HG03066 (cell line): ENCODE data around the gene GPR176.

ENCODE experiments used
- ATAC-seq: cut with Tn5 transposase; IDR thresholded peaks from one replicate; pipeline ENCODE4 v1.9.1; 2021; ENCODE audit warnings: low read depth; ENCODE audit not compliant: unreplicated experiment

The GPR176 gene

DNA sequence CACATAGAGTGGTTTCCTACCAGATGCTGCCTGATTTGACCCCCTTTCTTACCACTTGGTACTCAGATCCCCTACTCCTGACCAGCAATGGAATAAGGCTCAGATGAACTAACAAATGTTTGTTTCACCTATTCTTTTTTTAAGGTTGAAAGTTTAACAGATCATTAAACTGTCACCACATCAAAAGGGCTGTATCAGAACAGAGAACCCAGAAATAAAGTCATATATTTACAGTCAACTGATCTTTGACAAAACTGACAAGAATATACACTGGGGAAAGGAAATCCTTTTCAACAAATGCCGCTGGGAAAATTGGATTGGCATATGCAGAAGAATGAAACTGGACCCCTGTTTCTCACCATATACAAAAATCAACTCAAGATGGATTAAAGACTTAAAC, 56.0 kb downstream of the GPR176 start:
- ATAC-seq, result no peak

DNA sequence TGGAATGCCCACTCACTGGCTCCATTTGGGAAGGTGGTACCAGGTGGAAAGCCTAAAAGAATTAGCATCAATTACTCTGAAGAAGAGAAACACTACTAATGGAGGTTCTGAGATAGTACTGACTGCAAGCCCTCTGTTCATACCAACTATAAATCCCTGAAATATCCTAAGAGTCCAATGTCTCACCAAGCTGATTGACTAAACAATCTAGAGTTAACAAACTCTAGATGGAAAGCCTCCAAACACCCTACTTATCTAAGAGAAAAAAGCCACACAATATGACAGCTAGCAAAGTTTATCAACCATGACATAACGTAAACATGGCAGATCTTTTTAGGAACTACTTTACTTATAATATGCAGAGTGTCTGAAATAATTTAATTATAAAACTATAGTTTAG, 59.2 kb downstream of the GPR176 start:
- no peak for ATAC-seq

DNA sequence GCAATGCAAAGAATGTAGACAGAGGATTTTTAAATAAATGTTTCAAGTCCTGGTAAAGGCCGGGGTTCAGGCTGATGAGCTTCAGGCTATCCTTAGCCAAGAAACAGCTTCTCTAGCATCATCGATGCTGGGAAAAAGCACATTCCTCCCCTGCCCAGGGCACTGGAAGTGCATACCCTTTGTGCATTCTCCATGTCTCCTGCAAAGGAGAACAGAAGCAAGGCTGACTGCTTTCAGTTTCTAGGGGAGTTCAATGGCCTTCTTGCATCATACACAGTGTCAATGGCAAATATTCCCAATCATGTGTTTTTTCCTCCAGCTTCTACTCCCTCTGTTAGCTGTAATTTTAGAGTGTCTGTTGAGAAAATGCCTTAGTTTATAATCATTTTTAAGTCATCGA, 59.9 kb downstream of the GPR176 start:
- no peak for ATAC-seq

DNA sequence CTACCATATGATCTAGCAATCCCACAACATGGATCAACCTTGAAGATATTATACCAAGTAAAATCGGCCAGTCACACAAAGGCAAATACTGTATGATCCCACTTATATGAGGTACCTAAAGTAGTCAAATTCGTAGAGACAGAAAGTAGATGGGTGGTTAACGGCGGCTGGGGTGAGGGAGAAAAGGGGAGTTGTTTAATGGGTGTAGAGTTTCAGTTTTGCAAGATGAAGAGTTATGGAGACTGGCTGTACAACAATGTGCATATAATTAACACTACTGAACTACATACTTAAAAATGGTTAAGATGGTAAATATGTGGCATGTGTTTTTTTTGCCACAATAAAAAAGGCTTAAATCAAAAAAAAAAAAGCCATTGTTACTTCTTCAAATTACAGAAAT, 60.4 kb downstream of the GPR176 start:
- ATAC-seq, result no peak

DNA sequence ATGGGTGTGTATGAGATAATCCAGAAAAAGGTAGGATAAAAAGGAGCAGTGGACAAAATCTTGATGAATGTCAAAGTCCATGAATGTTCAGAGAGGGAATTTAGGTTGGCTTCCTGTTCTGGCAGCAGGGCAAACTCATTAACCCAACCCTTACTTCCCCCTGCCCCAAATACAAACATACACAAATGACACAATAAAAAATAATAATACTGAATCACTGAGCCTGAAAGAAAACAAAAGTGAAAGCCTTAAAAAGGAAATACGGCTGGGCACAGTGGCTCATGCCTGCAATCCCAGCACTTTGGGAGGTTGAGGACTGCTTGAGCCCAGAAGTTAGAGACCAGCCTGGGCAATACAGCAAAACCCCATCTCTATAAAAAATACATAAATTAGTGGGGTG, 62.9 kb downstream of the GPR176 start:
- ATAC-seq, result no peak

DNA sequence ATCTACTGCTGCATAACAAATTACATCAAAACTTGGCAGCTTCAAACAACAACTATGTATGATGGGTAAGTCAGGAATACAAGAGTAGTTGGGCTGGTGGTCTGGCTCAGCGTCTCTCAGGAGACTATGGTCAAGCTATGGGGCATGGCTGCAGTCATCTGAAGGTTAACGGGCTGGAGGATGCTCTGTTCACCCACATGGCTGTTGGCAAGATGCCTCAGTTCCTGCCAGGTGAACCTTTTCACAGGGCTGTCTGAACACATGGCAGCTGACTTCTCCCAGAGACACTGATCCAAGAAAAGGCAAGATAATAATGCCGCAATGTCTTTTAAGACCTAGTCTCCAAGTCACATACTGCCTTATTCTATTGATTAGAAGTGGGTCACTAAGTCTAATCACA, 63.7 kb downstream of the GPR176 start:
- ATAC-seq, result no peak

DNA sequence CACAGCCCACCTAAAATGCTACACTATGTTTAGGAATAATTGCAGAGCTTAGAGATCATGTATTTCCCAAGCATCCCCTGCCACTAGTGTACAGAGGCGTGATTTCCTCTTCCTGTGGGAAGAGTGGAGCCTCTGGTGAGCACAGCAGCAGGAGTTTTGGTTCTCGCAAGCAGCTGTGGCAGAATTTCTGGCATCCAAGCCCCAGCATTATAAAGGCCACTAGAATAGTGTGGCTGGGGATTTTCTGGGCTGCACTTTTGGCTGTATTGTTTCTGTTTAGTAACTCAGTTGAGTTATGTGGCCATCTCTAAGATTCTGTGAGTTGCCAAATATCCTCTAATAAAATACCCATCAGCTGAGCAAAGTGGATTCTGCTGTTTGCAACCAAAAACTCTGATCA, 64.7 kb downstream of the GPR176 start:
- no peak for ATAC-seq

DNA sequence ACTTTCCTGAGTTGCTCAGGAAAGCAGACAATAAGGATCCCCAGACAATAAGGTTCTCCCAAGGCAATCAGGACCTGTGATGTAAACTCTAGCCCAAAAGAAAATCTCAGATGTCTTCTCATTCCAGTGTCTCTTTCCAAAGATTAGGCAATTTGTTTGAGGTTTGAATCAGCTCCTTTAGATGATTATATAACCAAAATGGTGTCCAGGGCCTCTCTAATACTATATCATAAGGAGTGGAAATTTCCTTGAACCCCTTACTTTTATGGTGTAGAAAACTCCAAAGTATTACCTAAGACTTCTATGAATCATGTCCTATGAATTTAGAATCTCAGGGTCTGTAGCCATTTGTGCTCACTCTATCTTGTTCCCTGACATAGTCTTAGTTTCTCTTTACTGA, 65.9 kb downstream of the GPR176 start:
- ATAC-seq, result no peak

DNA sequence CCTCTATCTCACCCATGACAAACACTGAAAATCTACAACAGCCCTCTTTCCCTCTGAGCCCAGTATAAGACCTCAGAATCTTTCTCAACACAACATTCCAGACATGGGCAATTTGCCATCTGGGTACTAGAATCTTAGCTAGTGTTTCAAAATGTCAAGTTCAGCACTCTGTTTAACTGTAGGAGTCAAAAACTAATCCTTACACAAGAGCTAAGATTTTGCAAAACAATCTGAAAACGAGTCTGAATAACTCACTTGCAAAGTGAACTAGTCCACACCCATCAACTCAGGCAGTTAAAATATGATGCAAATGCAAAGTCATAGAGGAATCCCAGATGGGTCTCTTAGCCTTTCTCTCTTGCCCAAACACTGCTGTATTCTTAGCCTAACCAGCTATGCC, 67.8 kb downstream of the GPR176 start:
- ATAC-seq, result no peak

DNA sequence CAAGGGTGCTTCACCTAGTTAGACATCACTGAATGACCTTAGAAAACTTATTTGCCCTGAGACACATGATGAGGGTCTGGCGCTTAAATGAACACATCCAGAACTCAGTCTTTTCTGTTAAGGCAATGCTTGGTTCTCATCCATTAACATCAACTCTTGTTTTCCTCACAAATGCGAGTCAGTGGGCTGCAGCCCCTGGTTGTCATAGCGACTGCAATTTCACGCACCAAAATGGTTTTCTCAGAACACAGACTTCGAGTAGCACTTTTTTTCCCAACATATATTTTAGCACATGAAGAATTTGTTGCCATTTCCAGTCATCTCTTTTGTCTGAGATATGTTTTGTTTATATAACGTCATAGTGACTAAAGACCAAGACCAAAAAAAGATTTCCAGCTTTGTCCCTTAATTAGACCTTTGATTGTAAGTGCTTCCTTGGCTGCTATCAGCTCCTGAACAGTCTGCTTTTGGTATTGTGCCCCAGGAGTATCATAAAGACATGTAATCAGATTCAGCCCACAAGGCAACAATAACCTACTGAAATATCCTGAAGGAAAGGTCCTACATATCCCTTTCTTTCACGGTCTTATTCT, 68.5 kb downstream of the GPR176 start:
- no peak for ATAC-seq

DNA sequence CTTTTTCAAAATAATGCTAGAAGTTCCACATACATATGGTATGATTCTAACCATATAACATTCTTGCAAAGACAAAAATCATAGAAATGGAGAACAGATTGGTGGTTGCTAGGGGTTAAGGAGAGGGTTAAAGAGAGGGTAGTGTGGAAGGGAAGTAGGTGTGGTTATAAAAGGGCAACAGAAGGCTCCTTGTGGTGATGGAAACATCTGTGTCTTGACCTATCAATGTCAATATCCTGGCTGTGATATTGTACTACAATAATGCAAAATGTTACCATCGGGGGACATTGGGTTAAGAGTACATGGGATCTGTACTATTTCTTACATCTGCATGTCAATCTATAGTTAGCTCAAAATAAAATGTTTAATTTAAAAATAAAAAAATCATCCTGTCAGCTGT, 69.6 kb downstream of the GPR176 start:
- ATAC-seq, result no peak

DNA sequence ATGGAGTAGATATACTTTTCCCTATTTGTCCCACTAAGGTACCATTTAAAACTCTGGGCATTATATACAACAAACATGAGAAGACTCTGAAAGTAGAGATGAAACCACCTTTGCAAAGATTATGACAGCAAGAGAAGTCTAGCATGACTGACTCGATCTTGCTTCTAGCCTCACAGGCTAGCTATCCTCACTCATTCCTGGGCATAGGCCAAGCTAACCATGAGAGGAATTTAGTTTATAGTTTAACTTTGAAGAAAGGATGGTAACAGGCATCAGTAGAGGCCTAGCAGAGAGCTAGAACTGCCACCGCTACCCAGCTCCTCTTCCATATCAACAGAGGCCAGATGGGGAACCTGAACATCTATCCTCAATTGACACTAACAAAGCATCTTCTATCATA, 74.0 kb downstream of the GPR176 start:
- ATAC-seq, result no peak

DNA sequence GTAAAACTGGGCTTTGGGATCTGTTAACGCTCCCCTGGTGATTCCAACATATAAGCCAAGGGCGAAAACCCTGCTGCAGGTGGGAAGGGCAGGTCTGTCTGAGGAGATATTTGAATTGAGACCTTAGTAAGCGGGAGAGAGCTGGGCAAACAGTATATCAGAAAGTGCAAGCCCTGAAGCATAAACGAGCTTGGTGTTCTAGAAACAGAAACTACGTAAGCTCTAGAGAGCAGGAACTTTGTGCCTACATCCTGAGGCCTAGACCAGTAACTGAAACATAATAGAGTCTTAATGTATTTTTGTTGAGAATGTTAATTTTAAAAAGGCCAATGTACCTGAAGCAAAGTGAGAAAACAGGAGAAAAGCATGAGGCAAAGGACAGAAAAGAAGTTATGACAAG, 74.5 kb downstream of the GPR176 start:
- ATAC-seq, result no peak

DNA sequence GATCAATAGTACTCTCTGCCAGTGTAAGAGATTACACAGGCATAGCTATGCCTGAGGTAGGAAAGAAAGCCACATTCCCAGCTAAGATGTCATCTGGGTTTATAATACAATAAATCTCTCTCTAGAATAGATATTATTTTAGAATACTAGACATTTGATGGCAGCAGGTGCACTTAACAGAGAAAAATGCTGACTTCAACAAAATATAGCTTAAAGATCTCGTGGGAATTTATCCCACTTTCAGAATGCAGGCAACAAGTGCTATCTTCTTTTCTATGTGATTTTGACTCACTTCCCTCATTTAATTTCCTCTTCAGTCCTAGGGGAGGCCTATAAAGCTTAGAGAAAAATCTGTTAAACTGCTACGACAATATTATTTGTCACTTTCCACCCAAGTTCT, 76.5 kb downstream of the GPR176 start:
- no peak for ATAC-seq

DNA sequence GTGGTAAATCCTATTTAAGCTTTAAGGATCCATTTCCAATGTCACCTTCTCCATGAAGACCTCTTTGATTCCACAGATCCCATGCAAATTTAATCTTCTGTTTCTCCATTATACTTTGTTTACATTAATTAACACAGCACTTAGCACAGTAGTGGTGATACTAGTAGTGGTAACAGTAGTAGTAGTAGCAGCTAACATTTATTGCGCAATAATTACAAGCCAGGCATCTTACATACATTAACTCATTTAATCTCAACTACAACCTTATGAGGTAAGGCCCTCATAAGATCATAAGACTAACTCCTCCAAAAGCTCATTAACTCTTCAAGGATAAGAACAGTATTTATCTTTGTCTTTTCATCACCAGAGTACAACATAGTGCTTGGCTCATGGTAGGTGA, 82.6 kb downstream of the GPR176 start:
- ATAC-seq, result no peak

DNA sequence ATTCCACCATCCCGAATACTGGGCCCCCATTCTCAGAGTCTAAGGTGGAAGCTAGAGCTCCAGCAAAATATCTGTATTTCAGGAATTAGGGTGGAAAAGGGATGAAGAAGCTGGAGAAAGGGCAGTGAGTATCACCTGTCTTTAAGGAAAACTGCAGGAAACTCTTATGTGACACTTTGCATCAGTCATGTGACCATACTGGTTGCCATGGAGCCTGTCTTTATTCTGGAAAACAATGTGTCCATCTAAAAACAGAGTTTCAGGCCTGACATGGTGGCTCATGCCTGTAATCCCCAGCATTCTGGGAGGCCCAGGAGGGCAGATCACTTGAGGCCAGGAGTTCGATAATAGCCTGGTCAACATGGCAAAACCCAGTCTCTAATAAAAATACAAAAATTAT, 84.5 kb downstream of the GPR176 start:
- no peak for ATAC-seq

DNA sequence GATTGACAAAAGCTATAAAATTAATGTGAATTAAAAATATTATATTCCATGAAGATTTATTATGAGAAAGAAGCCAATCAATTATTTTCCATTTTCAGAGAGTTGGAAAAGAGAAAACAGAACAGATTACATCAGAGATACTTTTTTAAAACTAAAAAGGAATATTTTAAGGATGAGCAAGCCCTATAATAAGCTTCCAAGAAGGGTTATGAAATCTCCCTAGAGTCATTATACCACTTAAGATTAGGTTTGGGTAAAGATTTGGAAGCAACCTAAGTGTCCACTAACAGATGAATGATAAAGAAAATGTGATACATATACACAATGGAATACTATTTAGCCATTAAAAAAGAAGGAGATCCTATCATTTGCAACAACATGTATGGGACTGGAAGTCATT, 85.8 kb downstream of the GPR176 start:
- no peak for ATAC-seq

DNA sequence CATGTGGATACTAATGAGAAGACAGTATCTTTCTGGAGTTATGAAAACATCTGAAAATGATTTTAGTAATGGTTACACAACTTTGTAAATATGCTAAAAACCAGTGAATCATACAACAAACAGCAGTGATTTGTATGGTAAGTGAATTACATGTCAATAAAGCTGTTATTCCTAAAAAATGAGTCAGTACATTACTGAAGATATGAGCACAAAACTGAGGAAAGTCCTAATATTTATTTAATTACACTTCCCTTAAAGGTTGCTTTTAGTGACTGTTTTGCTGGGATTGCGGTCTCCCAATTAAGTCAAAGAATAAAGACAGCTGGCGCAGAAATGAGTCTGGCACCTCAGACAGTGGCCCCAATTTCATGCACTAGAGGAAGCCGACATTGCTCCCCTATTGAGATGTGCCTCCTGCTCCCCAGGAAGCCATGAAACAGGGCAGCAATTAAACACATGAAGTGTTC, 86.5 kb downstream of the GPR176 start:
- ATAC-seq, result no peak

DNA sequence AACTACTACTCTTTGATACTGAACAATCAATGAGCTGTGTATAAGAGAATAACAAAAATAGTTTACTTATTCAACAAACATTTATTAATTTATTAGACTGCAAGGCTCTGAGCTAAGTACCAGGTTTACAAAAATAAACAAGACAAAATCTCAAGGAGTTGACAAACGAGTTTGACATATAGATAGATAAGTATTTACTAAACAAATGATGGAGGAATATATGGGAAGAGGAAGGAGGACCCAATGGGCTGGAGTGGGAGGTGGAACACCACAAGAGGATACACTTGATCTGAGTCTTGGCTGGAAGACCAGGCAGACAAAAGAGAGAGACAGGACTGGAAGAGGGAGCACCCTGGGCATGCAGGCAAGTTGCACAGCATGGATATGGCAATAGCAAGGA, 89.9 kb downstream of the GPR176 start:
- ATAC-seq, result no peak

DNA sequence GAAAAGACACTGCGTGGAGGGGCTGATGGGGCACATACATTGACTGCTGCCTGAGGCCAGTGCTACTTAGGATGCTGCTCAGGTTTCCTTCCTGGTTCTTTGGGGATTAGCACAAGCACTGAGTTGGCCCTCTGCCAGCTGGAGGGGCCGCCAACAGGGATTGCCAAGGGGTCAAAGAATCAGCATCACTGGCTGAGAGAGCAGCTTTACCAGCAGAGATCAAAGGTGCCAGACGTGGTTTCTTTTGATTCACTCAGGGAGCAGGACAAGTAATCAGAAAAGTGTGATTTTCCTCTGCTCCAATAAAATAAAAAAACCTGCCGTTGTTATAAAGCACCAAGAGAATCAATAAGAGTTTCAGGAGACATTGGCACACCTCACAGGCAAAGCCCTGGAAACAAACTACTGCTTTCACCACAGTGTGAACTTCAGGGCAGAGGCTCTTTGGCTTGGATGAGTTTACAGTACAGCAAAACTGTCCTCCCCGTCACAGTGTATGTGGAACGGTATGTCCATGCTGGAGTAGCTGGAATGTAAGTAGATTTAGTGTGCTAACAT, 91.6 kb downstream of the GPR176 start:
- ATAC-seq, result no peak

DNA sequence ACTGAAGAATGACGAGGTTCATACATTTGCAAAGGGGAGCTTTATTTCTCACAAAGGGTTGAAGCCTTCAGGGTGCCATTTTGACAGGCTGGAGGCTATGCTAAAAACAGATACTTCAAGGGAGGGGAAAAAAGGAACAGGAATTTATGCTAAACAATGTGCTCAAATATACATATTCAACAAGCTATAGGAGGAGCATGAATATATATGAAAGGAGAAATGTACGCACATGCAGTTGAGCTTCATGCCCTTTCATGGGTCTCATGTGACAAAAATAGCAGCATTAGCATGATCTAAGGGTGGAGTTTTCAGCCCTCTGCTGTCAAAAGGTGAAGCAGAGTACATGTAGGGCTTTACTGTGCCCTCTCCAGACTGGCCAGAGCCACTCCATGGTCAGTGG, 93.1 kb downstream of the GPR176 start:
- no peak for ATAC-seq

DNA sequence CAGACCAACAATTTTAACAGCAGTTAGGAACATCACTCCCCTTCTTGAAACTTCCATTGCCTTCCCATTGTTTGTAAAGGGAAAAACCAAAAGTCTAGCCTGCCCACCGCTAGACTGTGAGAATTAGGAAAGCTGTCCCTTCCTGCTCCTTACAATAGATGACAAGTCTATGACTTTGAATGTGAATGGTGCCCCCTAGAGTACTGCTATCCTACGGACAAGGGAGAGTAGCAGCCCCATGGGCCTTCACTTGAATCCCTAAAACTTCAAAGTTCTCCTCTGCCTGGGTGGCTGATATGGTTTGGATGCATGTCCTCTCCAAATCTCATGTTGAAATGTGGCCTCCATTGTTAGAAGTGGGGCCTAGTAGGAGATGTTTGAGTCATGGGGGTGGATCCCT, 96.4 kb downstream of the GPR176 start:
- ATAC-seq, result no peak

DNA sequence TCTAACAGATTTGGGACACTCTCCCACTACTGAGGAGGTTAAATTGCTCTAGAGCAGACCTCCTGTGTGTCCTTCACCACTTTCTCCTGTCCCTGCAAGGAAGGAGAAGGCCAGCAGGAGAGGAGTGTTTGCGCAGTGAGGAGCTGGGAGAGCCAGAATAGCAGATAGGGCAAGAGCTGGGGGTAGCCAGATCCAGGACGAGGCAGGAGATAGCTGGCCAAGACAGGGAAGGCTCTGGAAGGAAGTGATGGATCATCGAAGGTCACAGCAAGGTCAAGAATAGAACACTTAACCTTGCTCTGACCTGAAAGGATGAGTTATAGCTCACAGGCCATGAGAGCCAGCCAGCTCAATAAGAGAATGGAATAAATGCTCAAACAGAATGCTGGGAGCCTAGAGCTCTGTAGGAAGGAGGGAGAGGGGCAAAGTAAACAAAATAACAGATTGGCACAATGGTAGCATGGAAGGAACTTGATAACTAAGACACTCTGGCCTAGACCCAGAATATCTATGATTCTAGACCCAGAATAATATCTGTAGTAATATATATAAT, 99.9 kb downstream of the GPR176 start:
- ATAC-seq, result no peak
